Measurements from ENCODE around the gene NBPF6. TPM values are rescaled to one million over a fixed set of nuclear protein-coding genes. Genes with fewer than 3 reads are reported as not detected.
"Not testable (repeated sequence)": the region's sequence is repeated elsewhere in the genome, so short reads cannot be mapped to it uniquely, and the experiment has no call there.

NBPF6 gene
- total RNA-seq, 1 experiment from 2014 or later: not detected

- H2BK20ac ChIP-seq (ENCODE audit: low read depth, low read length, poor library complexity, severe bottlenecking); H3K23ac ChIP-seq (ENCODE audit: insufficient read length, low read depth, low read length); DNase-seq; H3K79me2 ChIP-seq (ENCODE audit: insufficient read depth, low read length); H3K79me1 ChIP-seq (ENCODE audit: insufficient read depth, low read depth, low read length, poor library complexity, severe bottlenecking); H2BK5ac ChIP-seq (ENCODE audit: insufficient read length, low read length); H4K91ac ChIP-seq (ENCODE audit: insufficient read length, low read depth, low read length); H2AK5ac ChIP-seq (ENCODE audit: insufficient read length, low read length); H3K4me1 Mint-ChIP-seq; H3K9me3 Mint-ChIP-seq; H3K27ac ChIP-seq (ENCODE audit: insufficient read length, low read depth, low read length); H4K5ac ChIP-seq (ENCODE audit: insufficient read length, low read depth, low read length); H2BK12ac ChIP-seq (ENCODE audit: insufficient read length, low read depth, low read length); H2AFZ ChIP-seq (ENCODE audit: low read length); H3K18ac ChIP-seq (ENCODE audit: insufficient read length, low read depth, low read length); H3K4me1 ChIP-seq (ENCODE audit: insufficient read depth, low read length); H3K9me3 ChIP-seq (ENCODE audit: control insufficient read depth, low read depth, low read length); H4K20me1 ChIP-seq (ENCODE audit: control insufficient read depth, insufficient read depth, insufficient read length); H3K9ac ChIP-seq (ENCODE audit: extremely low read depth, insufficient read length, low read length); H3K4ac ChIP-seq (ENCODE audit: low read depth, low read length); H3K27me3 Mint-ChIP-seq (ENCODE audit: low read depth); H3K23me2 ChIP-seq (ENCODE audit: insufficient read length, low read depth, low read length, poor library complexity, severe bottlenecking); H3K27me3 ChIP-seq (ENCODE audit: insufficient read depth, low read length); H3K14ac ChIP-seq (ENCODE audit: insufficient read depth, low read length); H3T11ph ChIP-seq (ENCODE audit: low read length); H4K8ac ChIP-seq (replicated peaks; ENCODE audit: insufficient read length, low read depth, low read length); H2BK120ac ChIP-seq (ENCODE audit: low read depth, low read length, poor library complexity, severe bottlenecking); H3K27ac Mint-ChIP-seq; H3K56ac ChIP-seq (ENCODE audit: insufficient read length, low read depth, low read length); H2BK15ac ChIP-seq (ENCODE audit: low read depth, low read length); H3K4me3 Mint-ChIP-seq; H3K4me2 ChIP-seq (ENCODE audit: insufficient read depth, insufficient read length, low read length); H3K36me3 Mint-ChIP-seq (ENCODE audit: insufficient read depth in 1 of 3, low read depth in 3 of 3): not testable (repeated sequence)
- no CpG with 5 or more reads among the region's 5 CpGs for WGBS (ENCODE audit: extremely low coverage, insufficient read length, low lambda C conversion rate)
Measured at GRCh38 chr1:108420129-108420528, 30.0 kb upstream of the NBPF6 start.

- H3K36me3 Mint-ChIP-seq (ENCODE audit: insufficient read depth in 1 of 3, low read depth in 3 of 3); H3K4ac ChIP-seq (ENCODE audit: low read depth, low read length); H3K9me3 Mint-ChIP-seq; H3K27me3 Mint-ChIP-seq (ENCODE audit: low read depth); H2BK12ac ChIP-seq (ENCODE audit: insufficient read length, low read depth, low read length); H2BK120ac ChIP-seq (ENCODE audit: low read depth, low read length, poor library complexity, severe bottlenecking); H2AK5ac ChIP-seq (ENCODE audit: insufficient read length, low read length); H2BK15ac ChIP-seq (ENCODE audit: low read depth, low read length); H3K27ac Mint-ChIP-seq; H3K4me1 Mint-ChIP-seq; DNase-seq; H2BK5ac ChIP-seq (ENCODE audit: insufficient read length, low read length); H3K9ac ChIP-seq (ENCODE audit: extremely low read depth, insufficient read length, low read length); H3K4me1 ChIP-seq (ENCODE audit: insufficient read depth, low read length); H3K79me1 ChIP-seq (ENCODE audit: insufficient read depth, low read depth, low read length, poor library complexity, severe bottlenecking); H3K9me3 ChIP-seq (ENCODE audit: control insufficient read depth, low read depth, low read length); H3K23ac ChIP-seq (ENCODE audit: insufficient read length, low read depth, low read length); H3T11ph ChIP-seq (ENCODE audit: low read length); H4K5ac ChIP-seq (ENCODE audit: insufficient read length, low read depth, low read length); H2AFZ ChIP-seq (ENCODE audit: low read length); H3K27ac ChIP-seq (ENCODE audit: insufficient read length, low read depth, low read length); H2BK20ac ChIP-seq (ENCODE audit: low read depth, low read length, poor library complexity, severe bottlenecking); H3K18ac ChIP-seq (ENCODE audit: insufficient read length, low read depth, low read length); H3K79me2 ChIP-seq (ENCODE audit: insufficient read depth, low read length); H3K56ac ChIP-seq (ENCODE audit: insufficient read length, low read depth, low read length); H3K4me2 ChIP-seq (ENCODE audit: insufficient read depth, insufficient read length, low read length); H3K23me2 ChIP-seq (ENCODE audit: insufficient read length, low read depth, low read length, poor library complexity, severe bottlenecking); H4K91ac ChIP-seq (ENCODE audit: insufficient read length, low read depth, low read length); H4K20me1 ChIP-seq (ENCODE audit: control insufficient read depth, insufficient read depth, insufficient read length); H3K14ac ChIP-seq (ENCODE audit: insufficient read depth, low read length); H3K4me3 Mint-ChIP-seq; H3K27me3 ChIP-seq (ENCODE audit: insufficient read depth, low read length); H4K8ac ChIP-seq (replicated peaks; ENCODE audit: insufficient read length, low read depth, low read length): not testable (repeated sequence)
- WGBS (ENCODE audit: extremely low coverage, insufficient read length, low lambda C conversion rate): no CpG with 5 or more reads among the region's 61 CpGs
Measured at GRCh38 chr1:108421061-108421916, 28.9 kb upstream of the NBPF6 start.
